Posterior cingulate gyrus (tissue), 11 donors: ENCODE data around the gene PLEKHA5.
"Not testable (repeated sequence)": the region's sequence is repeated elsewhere in the genome, so short reads cannot be mapped to it uniquely, and the experiment has no call there.

ENCODE experiments used
- DNase-seq, 10 donors: peaks; one replicate each; pipeline versions ENCODE4 v3.0.0 to v3.0.0-alpha.2; 2020 to 2021; ENCODE audit warnings: mixed read lengths in 3 of 10
- intact Hi-C: fragments of 100-400 bp; cut with DNase I; formaldehyde crosslinking; loops from one replicate; pipeline ENCODE4 v1.15.1; 2023

The PLEKHA5 gene, protein sequence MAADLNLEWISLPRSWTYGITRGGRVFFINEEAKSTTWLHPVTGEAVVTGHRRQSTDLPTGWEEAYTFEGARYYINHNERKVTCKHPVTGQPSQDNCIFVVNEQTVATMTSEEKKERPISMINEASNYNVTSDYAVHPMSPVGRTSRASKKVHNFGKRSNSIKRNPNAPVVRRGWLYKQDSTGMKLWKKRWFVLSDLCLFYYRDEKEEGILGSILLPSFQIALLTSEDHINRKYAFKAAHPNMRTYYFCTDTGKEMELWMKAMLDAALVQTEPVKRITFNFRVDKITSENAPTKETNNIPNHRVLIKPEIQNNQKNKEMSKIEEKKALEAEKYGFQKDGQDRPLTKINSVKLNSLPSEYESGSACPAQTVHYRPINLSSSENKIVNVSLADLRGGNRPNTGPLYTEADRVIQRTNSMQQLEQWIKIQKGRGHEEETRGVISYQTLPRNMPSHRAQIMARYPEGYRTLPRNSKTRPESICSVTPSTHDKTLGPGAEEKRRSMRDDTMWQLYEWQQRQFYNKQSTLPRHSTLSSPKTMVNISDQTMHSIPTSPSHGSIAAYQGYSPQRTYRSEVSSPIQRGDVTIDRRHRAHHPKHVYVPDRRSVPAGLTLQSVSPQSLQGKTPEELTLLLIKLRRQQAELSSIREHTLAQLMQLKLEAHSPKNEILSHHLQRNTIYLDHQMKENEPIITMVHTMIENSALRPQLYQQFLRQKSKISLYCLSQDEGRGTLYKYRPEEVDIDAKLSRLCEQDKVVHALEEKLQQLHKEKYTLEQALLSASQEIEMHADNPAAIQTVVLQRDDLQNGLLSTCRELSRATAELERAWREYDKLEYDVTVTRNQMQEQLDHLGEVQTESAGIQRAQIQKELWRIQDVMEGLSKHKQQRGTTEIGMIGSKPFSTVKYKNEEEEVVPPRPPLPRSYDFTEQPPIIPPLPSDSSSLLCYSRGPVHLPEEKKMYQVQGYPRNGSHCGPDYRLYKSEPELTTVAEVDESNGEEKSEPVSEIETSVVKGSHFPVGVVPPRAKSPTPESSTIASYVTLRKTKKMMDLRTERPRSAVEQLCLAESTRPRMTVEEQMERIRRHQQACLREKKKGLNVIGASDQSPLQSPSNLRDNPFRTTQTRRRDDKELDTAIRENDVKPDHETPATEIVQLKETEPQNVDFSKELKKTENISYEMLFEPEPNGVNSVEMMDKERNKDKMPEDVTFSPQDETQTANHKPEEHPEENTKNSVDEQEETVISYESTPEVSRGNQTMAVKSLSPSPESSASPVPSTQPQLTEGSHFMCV

DNA sequence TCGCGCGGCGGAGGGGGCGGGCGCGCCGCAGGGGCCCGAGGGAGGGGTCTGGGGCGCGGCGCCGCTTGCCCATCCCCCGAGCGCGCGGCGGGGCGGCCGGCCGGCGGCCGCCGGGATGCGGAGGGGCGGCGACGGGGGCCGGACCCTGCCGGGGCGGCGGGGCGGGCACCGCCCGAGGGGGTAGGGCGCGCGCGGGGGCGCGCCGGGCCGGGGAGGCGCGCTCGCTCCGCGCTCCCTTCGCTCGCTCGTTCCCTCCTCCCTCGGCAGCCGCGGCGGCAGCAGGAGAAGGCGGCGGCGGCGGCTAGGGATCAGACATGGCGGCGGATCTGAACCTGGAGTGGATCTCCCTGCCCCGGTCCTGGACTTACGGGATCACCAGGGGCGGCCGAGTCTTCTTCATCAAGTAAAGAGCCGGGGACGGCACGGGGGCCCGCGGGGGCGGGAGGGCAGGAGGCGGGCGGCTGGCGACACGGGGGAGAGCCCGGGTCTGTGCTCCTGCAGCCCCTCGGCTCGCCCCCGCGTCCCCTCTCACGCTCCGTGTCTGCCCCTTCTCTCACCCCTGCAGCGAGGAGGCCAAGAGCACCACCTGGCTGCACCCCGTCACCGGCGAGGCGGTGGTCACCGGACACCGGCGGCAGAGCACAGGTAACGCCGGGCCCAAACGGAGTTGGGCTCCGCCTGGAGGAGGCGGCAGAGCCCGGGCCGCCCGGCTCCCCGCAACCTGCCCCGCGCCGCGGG, at the start of gene PLEKHA5:
Gene PLEKHA5, plus strand, starts transcription at position 248 of the 738 bp plus-strand sequence. Its CDS starts 67 bp downstream, at position 315.
- intact Hi-C loops = no loop called here
- peak; percentile 45 to 92 (median 65) for DNase-seq

GRCh38 chr12:19080918-19081317, 48.6 kb upstream of the PLEKHA5 start:
- no peak for DNase-seq
- intact Hi-C loops = no loop called here

- no peak for DNase-seq
- intact Hi-C loops = no loop called here
Measured at GRCh38 chr12:19082365-19082911, 47.1 kb upstream of the PLEKHA5 start.

DNA sequence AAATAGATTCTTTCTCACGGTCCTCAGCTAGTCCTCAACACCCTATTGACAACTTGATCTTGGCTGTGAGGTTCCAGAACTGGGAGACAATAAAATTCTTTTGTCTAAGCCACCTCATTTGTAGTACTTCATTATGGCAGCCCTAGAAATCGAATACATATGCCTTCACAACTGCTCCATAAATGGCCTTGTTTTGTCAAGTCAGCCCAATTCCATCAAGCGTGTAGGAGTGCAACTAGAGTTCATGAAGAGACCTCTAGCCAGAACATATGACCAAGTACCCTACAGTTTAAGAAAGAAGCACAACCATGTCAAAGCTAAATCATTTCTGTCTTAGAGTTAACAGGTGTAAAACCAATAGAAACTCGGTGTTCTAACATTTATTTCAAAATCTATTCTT, 45.0 kb upstream of the PLEKHA5 start:
- intact Hi-C loops = no loop called here
- no peak for DNase-seq

DNA sequence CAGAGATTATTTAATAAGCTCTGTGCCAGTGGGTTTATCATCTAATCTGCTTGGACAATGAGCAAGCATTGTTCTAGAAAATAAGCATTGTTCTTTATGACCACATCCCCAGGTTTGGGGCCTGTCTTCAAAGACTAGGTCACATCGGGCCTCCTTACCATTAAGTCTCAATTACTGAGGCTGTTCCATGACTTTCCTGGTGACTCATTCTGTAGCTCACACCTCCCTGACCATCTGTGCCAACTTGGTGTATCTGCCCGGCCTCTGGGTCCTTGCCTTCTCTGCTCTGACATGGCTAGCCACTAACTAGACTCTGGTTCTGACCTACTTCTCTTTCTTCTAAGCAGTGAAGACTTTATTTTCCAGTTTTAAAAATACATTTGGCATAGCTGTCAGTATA, 44.4 kb upstream of the PLEKHA5 start:
- no peak for DNase-seq
- intact Hi-C loops = no loop called here

GRCh38 chr12:19088606-19089005, 40.9 kb upstream of the PLEKHA5 start:
- intact Hi-C loops = no loop called here
- no peak for DNase-seq

DNA sequence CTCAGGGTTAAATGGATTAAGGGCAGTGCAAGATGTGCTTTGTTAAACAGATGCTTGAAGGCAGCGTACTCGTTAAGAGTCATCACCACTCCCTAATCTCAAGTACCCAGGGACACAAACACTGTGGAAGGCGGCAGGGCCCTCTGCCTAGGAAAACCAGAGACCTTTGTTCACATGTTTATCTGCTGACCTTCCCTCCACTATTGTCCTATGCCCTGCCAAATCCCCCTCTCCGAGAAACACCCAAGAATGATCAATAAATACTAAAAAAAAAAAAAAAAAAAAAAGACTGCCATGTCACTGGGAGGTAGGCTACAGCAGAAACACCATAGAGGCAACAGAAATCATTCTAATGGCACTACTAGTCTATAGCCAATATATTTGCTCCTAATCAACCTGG, 37.1 kb upstream of the PLEKHA5 start:
- DNase-seq, intact Hi-C loops: not testable (repeated sequence)

GRCh38 chr12:19093218-19093617, 36.3 kb upstream of the PLEKHA5 start:
- intact Hi-C loops = no loop called here
- no peak for DNase-seq

DNA sequence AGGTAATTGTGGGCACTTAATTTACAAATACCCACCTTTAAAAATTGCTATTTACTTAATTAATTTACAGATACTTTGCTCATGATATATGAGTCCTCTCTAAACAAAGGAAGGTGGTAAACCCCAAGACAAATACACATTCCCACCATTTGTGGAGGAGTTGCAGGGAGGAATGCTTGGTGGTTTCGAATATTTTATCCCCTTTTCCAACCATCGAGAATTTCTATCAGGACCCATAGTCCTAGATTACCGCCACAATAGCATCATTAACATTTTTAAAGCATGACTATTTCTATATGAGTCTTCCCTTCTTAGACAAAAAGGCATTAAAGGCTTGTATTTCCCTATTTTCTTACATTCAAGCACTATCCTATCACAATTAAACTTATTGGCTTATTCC, 34.2 kb upstream of the PLEKHA5 start:
- no peak for DNase-seq
- intact Hi-C loops = no loop called here

DNA sequence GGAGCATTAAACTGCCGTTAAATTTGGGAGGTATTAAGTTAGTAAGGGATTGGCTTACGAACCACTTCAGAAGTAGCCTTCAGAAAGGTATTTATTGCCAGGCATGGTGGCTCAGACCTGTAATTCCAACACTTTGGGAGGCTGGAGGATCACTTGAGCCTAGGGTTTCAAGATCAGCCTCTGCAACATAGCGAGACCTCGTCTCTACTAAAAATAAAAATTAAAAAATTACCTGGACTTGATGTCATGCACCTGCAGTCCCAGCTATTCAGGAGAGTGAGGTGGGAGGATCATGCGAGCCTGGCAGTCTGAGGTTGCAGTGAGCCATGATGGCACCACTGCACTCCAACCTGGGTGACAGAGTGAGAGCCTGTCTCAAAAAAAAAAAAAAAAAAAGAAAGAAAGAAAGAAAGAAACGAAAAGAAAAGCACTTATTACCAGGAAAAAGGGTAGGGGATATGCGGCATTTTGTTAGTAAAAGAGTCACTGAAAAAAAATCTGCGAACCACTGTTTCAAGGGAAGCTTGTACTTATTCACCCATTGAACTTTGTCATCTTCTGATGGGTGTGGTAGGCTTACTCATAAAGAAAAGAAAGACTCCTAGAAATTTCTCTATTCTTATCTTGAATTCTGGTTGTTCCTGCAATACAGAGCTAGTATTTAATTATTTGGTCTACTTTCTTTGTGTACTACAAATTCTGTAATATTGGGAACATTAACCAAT, 33.6 kb upstream of the PLEKHA5 start:
- intact Hi-C loops = no loop called here
- no peak for DNase-seq

DNA sequence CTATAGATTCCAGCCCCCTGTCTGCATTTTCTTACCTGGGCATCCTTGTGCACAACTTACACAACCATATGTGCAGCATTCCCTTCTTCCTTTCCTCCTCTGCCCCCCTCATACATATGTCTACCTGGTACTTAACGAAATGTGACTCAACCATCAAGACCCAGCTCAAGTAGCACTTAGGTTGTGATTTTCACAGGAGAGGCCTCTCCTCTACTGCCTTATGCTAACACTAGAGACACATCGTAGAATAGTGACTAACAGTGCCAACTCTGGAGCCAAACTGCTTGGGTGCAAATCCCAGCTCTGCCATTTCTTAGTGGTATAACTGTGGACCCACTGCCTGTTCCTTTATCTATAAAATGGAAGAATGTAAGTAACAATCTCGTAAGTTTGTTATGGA, 24.1 kb upstream of the PLEKHA5 start:
- intact Hi-C loops = no loop called here
- no peak for DNase-seq

GRCh38 chr12:19107750-19108149, 21.8 kb upstream of the PLEKHA5 start:
- DNase-seq = peak in 1 of 10 donors; percentile 74
- intact Hi-C loops = no loop called here

GRCh38 chr12:19110221-19110940, 19.2 kb upstream of the PLEKHA5 start:
- DNase-seq = no peak
- intact Hi-C loops = no loop called here

GRCh38 chr12:19113464-19113863, 16.1 kb upstream of the PLEKHA5 start:
- DNase-seq = no peak
- intact Hi-C loops = no loop called here

DNA sequence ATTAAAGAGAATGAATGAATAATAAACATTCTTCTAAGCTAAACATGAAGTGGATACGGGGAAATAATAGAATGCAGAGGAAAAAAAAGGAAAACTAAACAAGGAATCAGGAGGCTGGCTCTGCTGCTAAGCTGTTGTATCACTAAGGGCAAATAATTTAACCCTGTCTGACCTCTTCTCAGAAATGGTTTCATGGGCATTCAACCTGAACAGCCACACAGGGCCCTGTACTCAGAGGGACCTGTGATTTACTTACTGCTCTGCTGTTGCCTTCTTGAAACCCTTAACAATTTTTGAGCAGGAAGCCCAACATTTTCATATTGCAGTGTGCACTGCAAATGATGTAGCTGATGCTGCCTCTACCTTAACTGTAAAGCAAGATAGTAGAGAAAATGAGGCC, 14.2 kb upstream of the PLEKHA5 start:
- DNase-seq = no peak
- intact Hi-C loops = no loop called here

- DNase-seq = no peak
- intact Hi-C loops = no loop called here
Measured at GRCh38 chr12:19119440-19119839, 10.1 kb upstream of the PLEKHA5 start.

DNA sequence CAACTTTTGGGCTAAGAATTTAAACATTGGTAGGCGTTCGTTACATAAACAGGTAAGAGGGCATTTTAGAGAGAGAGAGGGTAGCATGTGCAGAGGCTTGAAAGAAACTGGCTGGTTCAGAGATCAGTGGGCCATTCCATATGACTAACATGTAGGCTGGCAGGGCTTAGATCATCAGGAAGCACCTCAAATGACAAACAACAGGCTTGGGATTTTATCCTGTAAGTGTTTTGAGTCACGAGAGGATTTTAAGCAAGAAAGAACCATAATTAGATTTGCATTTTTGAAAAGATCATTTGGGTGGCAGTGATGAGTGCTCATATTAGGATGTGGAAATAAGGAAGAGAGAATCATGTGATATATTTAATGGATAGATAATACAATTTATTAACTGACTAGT, 8.7 kb upstream of the PLEKHA5 start:
- no peak for DNase-seq
- intact Hi-C loops = no loop called here

DNA sequence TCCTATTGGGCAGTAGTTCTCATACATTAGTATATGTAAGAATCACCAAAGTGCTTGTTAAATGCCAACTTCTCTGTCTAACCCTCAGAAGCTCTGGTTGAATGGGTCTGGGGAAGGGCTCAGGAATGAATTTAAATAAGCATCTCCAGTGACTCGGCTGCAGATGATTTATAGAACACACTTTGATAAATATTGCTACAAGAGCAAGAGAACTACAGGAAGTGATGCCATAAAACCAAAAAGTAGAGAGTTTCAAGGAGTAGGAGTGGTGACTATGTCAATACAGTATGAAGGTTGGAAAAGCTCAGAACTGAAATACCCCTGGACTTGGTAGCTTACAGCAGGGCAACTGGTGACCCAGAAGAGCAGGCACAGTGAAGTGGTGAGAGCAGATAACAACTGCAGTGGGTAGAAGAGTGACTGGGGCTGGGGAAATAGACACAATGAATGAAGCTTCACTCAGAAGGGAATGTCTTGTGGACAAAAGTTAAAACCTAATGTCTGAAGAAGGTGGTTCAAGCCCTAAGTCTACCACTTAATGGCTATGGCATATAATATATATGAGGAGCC, 8.0 kb upstream of the PLEKHA5 start:
- intact Hi-C loops = no loop called here
- no peak for DNase-seq
